Lower lobe of right lung (tissue), 2 donors: Measurements from ENCODE around the gene NEDD4L. TPM values are rescaled to one million over a fixed set of nuclear protein-coding genes. Genes with fewer than 3 reads are reported as not detected.

Experiments
- ATAC-seq, 2 donors: fragments of 200-7000 bp; cut with Tn5 transposase; one replicate each; pipeline ENCODE4 v1.9.1; 2020 to 2022; ENCODE audit warnings: mild to moderate bottlenecking in 2 of 2, moderate library complexity in 2 of 2
- DNase-seq: peaks from one replicate; pipeline ENCODE4 v3.0.0-alpha.2; 2020
- H3K27ac ChIP-seq: fragments of 200-600 bp; one replicate; pipeline ENCODE4 v1.8.0; 2022
- H3K27me3 ChIP-seq: fragments of 200-600 bp; one replicate; pipeline ENCODE4 v1.8.0; 2022; ENCODE audit warnings: low read depth
- H3K36me3 ChIP-seq: fragments of 200-600 bp; one replicate; pipeline ENCODE4 v1.8.0; 2022; ENCODE audit warnings: mild to moderate bottlenecking
- H3K4me1 ChIP-seq: fragments of 200-600 bp; one replicate; pipeline ENCODE4 v1.8.0; 2022
- H3K4me3 ChIP-seq: fragments of 200-600 bp; one replicate; pipeline ENCODE4 v1.8.0; 2022; ENCODE audit warnings: mild to moderate bottlenecking
- H3K9me3 ChIP-seq: fragments of 200-600 bp; one replicate; pipeline ENCODE4 v1.8.0; 2022
- intact Hi-C: fragments of 100-400 bp; cut with DNase I; formaldehyde crosslinking; loops from one replicate; pipeline ENCODE4 v1.11.0; 2022
- microRNA-seq: library from miRNA; unstranded; fragments of <30 nt; microRNA quantifications from one replicate; pipeline ENCODE4 v1.2.0, GENCODE V29; 2020; ENCODE audit warnings: borderline number of aligned reads
- total RNA-seq: library from RNA; stranded (reverse); fragmentation: NEBNext Ultra II Directional; extraction: Animal tissue kit (Norgen Biotek cat#: 25700); gene quantifications from one replicate; pipeline ENCODE4 v1.2.1, GENCODE V29; 2021
- TF ChIP-seq, protein P1 (sequence below): fragments of 200-600 bp; IDR thresholded peaks from one replicate; pipeline ENCODE4 v1.8.0; 2022; ENCODE audit warnings: antibody characterized with exemption, mild to moderate bottlenecking
- donor health status: DM: no; HTN: yes; CAD: no; lungs with severe emphysema.

Gene NEDD4L
- total RNA-seq, 1 donor from 2014 or later: 203 TPM

DNA sequence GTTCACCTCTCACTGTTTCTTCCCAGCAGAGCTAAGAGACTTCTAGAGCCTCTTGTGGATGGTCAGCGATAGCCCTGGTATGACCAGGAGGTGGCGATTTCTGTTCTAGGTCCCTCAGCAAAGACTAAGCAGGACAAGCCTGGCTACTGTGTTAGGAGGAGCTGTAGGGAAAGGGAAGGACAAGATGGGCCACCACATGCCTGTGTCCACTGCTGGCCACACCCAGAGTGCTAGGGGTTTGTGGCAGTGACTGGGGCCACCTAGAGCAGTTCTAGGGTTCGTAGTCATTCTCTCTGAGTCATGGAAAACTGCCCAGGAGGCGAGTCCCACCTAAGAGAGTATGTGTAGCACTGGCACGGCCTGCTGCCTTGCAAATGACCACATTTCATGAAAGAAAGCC, 405.4 kb downstream of the NEDD4L start:
- DNase-seq (no peak), ATAC-seq (no peak)
- Histone ChIP-seq H3K27me3 (no peaks in the 10 kb centered on the region), H3K9me3 (no peaks in the 10 kb centered on the region), H3K36me3 (no peaks in the 10 kb centered on the region), H3K27ac (no peak overlapping the region), H3K4me3 (no peak overlapping the region), H3K4me1 (no peaks in the 10 kb centered on the region)
- intact Hi-C loops: no loop called here
- TF ChIP-seq, protein P1, sequence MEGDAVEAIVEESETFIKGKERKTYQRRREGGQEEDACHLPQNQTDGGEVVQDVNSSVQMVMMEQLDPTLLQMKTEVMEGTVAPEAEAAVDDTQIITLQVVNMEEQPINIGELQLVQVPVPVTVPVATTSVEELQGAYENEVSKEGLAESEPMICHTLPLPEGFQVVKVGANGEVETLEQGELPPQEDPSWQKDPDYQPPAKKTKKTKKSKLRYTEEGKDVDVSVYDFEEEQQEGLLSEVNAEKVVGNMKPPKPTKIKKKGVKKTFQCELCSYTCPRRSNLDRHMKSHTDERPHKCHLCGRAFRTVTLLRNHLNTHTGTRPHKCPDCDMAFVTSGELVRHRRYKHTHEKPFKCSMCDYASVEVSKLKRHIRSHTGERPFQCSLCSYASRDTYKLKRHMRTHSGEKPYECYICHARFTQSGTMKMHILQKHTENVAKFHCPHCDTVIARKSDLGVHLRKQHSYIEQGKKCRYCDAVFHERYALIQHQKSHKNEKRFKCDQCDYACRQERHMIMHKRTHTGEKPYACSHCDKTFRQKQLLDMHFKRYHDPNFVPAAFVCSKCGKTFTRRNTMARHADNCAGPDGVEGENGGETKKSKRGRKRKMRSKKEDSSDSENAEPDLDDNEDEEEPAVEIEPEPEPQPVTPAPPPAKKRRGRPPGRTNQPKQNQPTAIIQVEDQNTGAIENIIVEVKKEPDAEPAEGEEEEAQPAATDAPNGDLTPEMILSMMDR: no peak

Small RNAs within 50 kb of the gene (microRNA-seq; reads per million reads assigned to microRNA genes)
- gene MIR3591: not detected

Other genes starting within 250 kb of the NEDD4L start
- 27.2 TPM for gene ATP8B1, start 240.9 kb upstream of the NEDD4L start, total RNA-seq